CD4-positive, alpha-beta T cell treated with Interferon alpha-2 for 1 hour (primary cell): ENCODE results near the gene TULP4.
"Not testable (repeated sequence)": the region's sequence is repeated elsewhere in the genome, so short reads cannot be mapped to it uniquely, and the experiment has no call there.

Source experiments
- DNase-seq, 2 donors: peaks; one replicate each; pipeline ENCODE4 v3.0.0-alpha.2; 2020 to 2022

TULP4 gene

DNA sequence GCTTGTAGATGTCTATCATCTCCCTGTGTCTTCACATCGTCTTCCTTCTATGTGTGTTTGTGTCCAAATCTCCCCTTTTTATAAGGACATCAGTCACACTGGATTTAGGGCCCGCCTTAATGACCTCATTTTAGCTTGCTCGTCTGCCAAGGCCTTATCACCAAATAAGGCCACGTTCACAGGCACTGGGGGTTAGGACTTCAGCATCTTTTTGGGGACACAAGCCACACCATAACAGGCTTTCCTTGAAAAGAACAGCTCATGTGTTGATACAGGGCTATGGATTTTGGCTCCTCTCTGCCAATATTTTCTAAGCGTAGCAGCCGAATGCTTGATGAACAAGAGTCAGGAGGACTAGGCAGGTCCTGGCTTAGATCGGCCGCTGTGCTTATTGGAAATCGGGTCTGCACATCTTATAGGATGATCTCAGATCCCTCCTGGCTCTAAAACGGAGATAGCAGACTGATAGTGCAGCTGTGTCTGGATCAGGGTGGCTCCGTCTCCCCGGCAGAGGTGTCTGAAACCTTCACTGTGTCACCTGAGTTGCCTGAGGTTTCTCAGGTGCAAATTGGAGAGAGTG is 231.4 kb downstream of the TULP4 start:
- DNase-seq = no peak

DNA sequence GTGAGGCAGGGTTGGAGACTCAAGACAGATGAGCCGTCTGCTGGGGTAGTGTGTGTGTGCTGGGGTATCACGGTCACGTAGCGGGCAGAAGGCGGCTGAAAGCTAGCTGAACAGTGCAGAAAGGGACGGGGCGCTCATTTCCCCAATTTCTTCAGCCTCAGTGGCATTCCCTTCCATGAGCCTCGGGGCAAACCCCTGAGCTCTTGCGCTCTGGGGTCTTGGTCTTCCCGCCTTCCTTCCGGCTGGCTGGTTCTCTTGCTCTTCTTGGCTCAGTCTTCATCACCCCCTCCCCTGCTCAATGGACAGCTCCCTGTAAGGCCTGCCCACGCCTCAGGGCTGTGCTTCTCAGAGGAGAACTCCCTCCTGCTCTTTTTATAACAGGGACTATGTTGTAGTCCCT is 232.2 kb downstream of the TULP4 start:
- DNase-seq = no peak

DNA sequence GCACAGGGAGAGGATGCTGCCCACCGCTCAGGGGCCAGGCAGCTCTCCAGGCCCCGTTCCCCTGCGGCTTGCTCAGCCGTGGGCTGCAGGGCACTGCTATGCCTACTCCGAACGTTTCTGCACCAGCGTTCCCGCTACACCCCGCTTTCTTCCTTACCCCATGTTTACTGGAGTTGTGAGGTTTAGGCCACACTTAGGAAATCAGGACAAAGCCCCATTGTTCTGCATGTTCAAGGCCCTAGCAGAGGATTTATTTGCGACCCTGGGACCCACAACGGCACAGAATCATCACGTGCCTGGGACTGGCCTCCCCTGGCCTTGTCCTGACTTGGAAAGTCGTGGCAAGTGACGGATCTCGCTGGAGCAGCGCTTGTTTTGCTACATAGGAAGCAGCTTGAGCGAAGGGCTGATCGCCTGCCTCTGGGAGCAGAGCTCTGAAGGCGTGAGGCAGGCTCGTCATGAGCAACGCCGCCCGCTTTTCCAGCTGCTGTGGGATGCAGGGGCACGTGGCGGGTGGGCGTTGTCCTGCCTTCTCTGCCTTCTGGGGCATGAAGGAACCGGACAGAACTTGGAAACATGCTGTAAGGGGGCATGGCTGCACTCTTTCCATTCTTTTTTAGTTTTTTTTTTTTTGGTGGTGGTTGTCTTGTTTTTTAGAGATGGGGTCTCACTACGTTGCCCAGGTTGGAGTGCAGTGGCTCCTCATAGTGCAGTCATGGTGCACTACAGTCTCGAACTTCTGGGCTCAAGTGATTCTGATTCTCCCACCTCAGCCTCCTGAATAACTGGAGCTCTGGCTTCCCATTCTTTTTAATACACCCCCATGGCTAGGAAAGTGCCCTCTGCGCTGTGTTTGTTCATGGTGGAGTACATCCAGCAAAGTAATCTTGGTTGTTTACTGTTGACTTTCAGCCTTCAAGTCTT is 233.0 kb downstream of the TULP4 start:
- DNase-seq = no peak

DNA sequence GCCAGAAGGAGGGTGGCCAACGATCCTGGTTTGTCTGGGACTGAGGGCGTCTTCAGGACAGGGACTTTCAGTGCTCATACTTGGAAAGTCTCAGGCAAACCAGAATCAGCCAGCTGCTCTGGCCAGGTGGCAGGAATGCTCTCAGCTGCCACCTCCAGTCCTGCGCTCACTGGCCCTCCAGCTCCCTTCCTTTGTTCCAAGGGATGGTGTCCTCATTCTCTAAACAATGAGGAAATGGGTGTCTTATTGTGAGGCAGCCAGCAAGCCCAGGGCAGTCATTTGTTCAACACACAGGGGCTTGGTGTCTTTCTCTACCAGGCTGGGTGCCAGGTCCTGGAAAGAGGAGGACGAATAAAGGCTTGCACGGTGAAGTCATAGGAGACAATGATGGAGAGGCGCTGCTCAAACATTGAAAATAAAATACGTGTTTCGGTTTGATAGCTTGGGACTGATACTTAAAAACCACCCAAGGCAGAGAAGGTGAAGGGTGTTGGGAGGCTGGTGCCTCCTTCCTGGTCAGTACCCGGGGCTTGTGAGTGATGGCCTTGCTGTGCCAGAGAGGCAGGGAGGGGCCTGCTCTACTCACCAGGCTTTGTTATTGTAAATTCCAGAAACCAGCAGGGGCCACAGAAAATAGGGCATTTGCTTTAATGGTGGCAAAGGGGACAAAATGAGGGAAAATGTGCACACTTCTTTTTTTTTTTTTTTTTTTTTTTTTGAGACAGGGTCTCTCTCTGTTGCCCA is 236.3 kb downstream of the TULP4 start:
- DNase-seq = no peak

DNA sequence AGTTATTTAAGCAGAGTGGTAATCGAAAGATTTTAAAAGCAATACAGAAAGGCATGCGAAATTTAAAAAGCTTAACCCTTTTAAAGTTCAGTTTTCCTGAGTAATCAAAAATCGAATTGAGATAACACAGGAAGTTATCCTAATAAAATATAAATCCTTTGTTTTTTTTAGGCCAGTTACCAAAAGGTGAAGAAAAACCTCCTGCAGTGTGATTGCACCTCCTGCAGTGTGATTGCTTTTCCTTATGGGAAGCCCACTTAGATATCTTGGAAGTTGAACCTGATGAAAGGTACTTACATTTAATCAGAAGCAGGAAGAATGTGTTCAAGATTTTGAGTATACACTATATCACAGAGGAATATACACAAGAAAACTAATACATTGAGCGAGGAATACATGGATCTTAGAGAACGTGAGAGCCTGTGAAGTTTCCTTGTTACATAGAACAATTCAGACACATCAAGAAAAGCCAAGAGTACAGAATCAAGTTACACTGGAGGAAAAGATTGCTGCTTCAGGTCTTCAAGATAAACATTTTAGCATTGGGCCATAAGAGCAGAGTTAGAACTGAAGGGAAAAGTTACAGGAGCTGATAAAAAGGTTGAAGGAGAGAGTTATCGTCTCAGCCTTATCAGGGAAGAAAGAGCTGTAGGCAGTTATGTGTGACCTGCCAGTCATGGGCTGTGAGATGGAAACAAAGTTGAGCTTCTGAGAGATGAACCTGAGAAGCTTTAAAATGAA is 240.0 kb downstream of the TULP4 start:
- no peak for DNase-seq

DNA sequence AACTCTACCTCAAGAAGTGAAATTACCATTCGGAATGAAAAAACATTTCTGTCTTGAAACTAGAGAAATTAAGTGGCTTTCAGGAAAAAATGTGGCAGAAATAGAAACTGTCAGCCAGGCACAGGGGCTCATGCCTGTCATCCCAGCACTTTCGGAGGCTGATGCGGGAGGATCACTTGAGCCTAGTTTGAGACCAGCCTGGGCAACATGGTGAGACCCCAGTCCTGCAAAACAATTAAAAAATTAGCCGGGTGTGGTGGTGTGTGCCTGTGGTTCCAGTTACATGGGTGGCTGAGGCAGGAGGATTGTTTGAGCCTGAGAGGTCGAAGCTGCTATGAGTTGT is 240.5 kb downstream of the TULP4 start:
- no peak for DNase-seq

DNA sequence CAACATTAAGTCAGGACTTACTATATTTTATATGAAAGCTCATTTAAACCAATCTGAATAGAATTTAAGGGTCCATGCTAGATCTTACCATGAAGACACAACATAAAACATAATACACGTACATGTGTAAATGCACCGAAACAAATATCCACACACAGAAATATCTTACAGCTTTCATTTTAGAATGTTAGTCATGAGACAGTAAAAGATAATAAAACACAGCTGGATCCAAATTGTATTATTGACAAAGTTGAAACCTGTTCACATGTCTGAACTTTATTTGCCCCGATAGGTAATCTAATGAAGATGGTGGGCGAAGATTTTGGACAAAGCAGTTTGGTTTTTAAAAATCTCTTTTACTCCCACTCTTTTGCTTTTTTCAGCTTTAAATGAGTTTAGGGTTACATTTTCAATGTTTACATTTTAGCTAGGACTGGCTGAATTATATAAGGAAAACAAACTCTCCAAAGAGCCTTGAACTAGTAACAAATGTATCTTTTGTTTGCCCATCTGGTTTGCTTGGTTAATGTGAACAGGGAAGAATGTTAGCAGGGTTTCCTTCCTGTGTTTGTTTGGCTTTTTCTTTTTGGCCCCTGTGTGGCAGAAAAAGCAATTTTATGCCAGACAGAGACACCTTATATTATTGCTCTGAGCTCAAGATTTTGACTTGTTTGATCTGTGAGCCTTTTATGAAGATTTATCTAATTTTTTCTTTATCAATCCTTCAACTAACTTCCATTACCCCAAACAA is 242.5 kb downstream of the TULP4 start:
- DNase-seq = no peak

DNA sequence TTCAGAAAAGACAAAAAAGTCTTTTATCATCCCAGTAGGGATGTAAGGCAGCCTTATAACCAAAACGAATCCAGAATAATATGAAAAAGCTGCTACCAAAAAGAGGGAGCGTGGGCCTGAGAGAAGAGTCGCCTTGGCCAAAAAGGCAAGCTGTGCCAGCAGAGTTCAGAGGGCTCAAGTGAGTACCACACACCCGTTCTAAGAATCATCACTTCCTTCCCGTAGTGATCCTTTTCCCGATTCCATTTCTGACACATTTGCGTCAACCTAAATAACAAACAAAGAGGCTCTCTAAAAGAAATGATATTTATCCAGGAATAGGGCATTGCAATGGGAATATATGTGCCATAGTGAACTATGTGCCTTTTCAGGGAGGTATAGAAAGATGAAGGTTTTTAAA is 243.8 kb downstream of the TULP4 start:
- no peak for DNase-seq

DNA sequence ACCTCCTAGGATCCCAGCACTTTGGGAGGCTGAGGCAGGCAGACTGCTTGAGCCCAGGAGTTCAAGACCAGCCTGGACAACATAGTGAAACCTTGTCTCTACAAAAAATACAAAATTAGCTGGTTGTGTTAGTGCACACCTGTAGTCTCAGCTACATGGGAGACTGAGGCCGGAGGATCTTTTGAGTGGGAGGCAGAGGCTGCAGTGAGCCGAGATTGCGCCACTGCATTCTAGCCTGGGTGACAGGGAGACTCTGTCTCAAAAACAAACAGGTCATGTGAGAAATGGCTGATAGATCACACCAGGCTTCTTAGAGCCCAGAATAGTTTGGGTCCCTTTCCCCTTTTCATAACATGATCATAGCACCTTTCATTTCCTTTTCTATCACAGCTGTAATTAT is 244.8 kb downstream of the TULP4 start:
- DNase-seq = not testable (repeated sequence)

DNA sequence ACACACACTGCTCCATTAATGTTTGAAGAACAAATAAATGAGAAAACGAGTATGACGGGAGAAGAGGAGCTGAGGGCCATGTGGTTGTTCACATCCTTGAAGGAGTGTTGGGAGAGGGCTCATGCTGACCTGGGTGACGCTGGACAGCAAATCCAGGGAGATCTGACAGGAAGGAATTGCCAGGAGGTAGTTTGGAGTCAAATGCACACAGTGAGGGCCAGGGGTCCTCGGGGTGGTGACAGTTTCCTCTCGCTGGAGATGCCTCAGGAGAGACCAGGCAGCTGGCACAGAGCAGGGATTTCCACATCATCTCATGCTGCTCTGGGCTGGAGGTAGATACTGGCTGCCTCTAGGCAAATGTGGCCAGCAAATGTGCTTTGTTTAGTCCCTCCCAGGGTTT is 245.7 kb downstream of the TULP4 start:
- no peak for DNase-seq

DNA sequence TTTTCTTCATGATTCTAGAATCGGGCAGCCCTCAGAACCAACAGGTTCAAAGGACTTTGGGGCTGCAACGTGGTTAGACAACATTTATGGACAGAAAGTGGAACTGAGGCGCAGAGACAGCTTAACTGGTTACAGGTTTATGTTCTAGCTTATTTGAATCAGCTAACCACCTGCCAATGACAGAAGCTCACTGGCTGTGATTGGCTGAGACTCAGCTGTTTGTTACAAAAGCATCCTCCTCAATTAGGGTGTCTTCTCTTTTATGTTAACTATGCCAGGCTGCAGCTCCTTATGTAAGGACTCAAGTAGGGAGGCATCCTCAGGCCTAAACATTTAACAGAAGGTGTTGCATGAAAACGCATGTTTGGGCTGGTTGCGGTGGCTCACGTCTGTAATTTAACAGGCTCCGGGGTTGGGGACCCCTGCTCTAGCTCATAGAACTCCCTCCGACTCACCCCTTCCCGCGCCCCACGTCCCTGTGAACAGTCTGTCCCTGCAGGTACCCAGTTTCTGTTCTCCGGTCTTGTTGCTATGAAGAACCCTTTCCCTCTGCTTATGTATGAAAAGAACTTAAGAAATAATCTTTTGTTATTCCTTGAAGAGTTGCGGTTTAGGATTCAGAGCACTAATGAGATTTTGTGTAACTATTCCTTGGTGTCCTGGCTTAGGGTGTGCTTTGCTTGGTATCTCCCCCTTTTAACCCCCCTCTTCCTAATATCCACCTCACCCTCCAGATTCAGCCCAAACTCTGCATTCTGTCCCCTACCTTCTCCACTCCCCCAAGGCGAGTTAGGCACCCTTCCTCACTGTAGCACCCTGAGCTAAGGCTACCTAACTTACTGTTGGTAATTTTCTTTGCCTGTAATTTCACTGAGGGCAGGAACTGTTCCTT is 246.4 kb downstream of the TULP4 start:
- no peak for DNase-seq

DNA sequence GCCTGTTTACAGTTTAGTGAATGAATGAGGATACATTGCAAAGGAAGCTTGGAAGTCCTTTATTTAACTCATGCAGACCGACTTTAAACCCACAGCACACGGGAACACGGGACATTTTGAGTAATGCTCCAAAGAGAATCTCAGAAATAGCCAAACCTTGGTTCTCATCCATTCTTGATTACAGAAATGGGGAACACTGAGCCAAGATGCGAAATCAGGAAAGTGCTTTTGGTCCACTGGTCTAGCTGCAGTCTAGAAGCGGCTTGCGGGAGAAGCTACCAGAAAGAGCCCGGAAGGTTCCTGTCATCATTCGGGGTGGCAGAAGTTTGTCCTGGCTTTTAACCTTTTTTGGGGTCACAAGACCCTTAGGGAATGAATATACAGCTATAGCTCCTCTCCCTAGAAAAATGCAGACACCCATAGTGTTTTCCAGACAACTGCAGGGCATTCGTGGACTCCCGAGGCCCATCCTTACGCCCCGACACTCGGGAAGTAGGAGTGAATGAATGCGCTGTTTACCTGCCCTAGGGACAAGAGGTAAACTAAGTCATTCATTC is 247.2 kb downstream of the TULP4 start:
- no peak for DNase-seq

DNA sequence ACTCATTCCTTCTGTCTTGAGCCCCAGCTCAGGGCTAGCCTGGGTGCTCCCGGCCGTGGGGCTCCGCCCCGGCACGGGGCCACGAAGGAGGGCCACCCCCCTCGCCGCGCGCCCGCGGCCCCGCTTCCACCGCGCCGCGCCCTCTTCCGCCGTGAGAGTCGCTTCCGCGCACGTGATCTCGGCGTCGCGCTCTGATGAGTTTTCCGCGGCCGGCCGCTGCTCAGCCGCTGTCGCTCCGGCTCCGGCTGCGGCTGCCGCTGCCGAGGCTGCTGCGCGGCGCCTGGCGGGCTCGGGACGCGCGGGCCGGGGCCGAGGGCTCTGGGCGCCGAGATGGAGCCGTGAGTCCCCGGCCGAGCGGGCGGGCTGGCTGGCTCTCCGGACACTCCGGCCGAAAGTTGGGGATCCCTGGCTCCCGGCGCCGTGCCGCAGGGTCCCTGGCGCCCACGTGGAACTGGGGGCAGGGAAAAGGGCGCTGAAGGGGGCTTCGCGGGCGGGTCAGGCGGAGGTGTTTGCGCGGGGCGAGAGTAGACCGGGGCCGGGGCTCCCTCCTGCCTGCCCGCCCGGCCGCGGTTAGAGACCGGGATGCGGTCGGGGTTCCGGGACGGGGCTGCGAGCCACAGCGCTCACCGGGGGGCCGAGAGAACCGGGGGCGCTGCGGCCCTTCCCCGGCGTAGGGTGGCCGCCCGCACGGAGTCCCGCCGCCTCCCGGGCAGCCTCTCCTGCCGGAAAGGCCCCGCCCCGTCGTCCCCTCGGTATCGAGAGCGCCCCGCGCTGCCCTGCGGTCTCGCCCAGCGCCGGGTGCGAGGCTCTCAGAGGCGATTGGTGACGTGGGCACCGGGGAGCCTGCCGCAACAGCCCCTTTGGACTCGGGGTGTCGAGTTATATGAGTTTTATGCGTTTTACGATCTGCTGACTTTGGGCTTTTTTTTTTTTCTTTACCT is 247.9 kb downstream of the TULP4 start, which contains the start of gene TMEM181:
Gene TMEM181 (plus strand): TSS at position 197 of the 941 bp plus-strand sequence. CDS start 134 bp downstream, at position 331.
- DNase-seq = peak; percentile 84 to 90

DNA sequence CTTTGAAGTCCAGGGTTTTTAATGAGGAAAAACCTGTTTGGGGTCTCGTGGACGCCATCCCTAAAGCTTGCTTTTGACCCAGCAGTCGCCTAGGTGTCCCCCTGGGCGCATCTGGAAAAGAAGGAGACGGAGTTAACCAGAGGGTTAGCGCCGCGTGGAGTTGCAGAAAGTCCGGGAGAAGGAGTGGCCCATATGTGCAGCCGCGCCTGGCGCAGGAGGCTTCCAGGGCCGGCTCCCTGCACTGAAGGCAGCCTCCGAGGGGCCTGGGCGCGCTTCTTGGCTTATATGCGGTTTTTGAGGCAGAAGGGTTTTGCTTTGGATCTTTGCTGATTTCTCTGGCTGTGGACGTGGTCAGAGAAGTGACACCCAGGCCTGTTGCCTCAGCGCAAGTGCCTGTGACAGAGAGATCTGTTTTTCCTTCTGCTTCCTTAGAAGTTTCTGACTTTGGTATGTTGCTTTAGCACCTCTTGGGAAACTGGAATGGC is 248.6 kb downstream of the TULP4 start:
- no peak for DNase-seq
